Measurements from ENCODE around the gene SERINC3. TPM values are rescaled to one million over a fixed set of nuclear protein-coding genes. Genes with fewer than 3 reads are reported as not detected.

Gene SERINC3
- total and polyA plus RNA-seq, 2 of the 13 experiments (the other 11 are each of a cell fraction or from before 2014, with no cell fraction given) = 82.0 to 226 TPM

GRCh38 chr20:44450903-44451450, 70.9 kb downstream of the SERINC3 start (continued):
- TF ChIP-seq IRF2 (CRISPR knock-in tag; IDR thresholded peaks at IDR 0.05) (0 out of 2 replicates have a peak, but pooled peaks have one; percentile 25), ZBTB20 (CRISPR knock-in tag; IDR thresholded peaks at IDR 0.05; ENCODE audit: borderline replicate concordance, low read depth) (no peak), PHF5A (CRISPR knock-in tag; IDR thresholded peaks at IDR 0.05; ENCODE audit: low read depth, unreplicated experiment) (no peak), JUN (CRISPR knock-in tag; IDR thresholded peaks at IDR 0.05) (0 out of 2 replicates have a peak, but pooled peaks have one; percentile 21), ZNF567 (CRISPR knock-in tag; IDR thresholded peaks at IDR 0.05; ENCODE audit: borderline replicate concordance) (peak; percentile 85; the same call in 1 of the 2 replicates), POGK (CRISPR knock-in tag; conservative IDR thresholded peaks at IDR 0.05) (0 out of 2 replicates have a peak, but pooled peaks have one; percentile 19), SNRNP70 (IDR thresholded peaks at IDR 0.05; ENCODE audit: low read depth, low read length) (no peak), ZNF879 (CRISPR knock-in tag; IDR thresholded peaks at IDR 0.05) (no peak), HNF4G (IDR thresholded peaks at IDR 0.05; ENCODE audit: borderline replicate concordance, low read depth, low read length) (peak; percentile 54), HNF4G (CRISPR knock-in tag; IDR thresholded peaks at IDR 0.05; ENCODE audit: borderline replicate concordance, low read depth) (no peak), SMAD1 (CRISPR knock-in tag; IDR thresholded peaks at IDR 0.05; ENCODE audit: borderline replicate concordance, low read depth) (0 out of 2 replicates have a peak, but pooled peaks have one; percentile 34), STAT5B (CRISPR knock-in tag; IDR thresholded peaks at IDR 0.05) (no peak), THAP7 (CRISPR knock-in tag; IDR thresholded peaks at IDR 0.05) (peak; percentile 54; the same call in 1 of the 2 replicates), ZNF292 (CRISPR knock-in tag; IDR thresholded peaks at IDR 0.05; ENCODE audit: borderline replicate concordance, low read depth) (0 out of 2 replicates have a peak, but pooled peaks have one; percentile 48), NPAS2 (CRISPR knock-in tag; IDR thresholded peaks at IDR 0.05; ENCODE audit: borderline replicate concordance) (no peak), GFI1 (CRISPR knock-in tag; IDR thresholded peaks at IDR 0.05; ENCODE audit: borderline replicate concordance) (peak; percentile 42; the same call in 1 of the 2 replicates), SYNCRIP (IDR thresholded peaks at IDR 0.05; ENCODE audit: insufficient read depth, low read depth, low read length) (no peak), ZNF12 (CRISPR knock-in tag; IDR thresholded peaks at IDR 0.05) (no peak), ZGPAT (CRISPR knock-in tag; IDR thresholded peaks at IDR 0.05) (peak; percentile 17; the same call in 1 of the 2 replicates), ZNF878 (CRISPR knock-in tag; IDR thresholded peaks at IDR 0.05) (no peak), ZNF17 (CRISPR knock-in tag; IDR thresholded peaks at IDR 0.05) (peak; percentile 69; the same call in 1 of the 2 replicates)
- TF ChIP-seq, protein P1, sequence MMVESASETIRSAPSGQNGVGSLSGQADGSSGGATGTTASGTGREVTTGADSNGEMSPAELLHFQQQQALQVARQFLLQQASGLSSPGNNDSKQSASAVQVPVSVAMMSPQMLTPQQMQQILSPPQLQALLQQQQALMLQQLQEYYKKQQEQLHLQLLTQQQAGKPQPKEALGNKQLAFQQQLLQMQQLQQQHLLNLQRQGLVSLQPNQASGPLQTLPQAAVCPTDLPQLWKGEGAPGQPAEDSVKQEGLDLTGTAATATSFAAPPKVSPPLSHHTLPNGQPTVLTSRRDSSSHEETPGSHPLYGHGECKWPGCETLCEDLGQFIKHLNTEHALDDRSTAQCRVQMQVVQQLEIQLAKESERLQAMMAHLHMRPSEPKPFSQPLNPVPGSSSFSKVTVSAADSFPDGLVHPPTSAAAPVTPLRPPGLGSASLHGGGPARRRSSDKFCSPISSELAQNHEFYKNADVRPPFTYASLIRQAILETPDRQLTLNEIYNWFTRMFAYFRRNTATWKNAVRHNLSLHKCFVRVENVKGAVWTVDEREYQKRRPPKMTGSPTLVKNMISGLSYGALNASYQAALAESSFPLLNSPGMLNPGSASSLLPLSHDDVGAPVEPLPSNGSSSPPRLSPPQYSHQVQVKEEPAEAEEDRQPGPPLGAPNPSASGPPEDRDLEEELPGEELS (CRISPR knock-in tag; IDR thresholded peaks at IDR 0.05) = 0 out of 2 replicates have a peak, but pooled peaks have one; percentile 21
- TF ChIP-seq, protein P2, sequence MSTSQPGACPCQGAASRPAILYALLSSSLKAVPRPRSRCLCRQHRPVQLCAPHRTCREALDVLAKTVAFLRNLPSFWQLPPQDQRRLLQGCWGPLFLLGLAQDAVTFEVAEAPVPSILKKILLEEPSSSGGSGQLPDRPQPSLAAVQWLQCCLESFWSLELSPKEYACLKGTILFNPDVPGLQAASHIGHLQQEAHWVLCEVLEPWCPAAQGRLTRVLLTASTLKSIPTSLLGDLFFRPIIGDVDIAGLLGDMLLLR (CRISPR knock-in tag; IDR thresholded peaks at IDR 0.05) = peak; percentile 35; the same call in 1 of the 2 replicates
